HG02610 (cell line): ENCODE measurements around the gene RAPGEF5.
A peak's percentile ranks its signal among the peaks of the same experiment; 100 is the strongest.

Experiments
- ATAC-seq: cut with Tn5 transposase; IDR thresholded peaks from one replicate; pipeline ENCODE4 v1.9.1; 2021; ENCODE audit warnings: mild to moderate bottlenecking, moderate library complexity; ENCODE audit not compliant: unreplicated experiment

Gene RAPGEF5

GRCh38 chr7:22195397-22196172, 161.4 kb downstream of the RAPGEF5 start:
- ATAC-seq, result no peak

GRCh38 chr7:22194658-22195273, 162.2 kb downstream of the RAPGEF5 start:
- no peak for ATAC-seq

- ATAC-seq, result no peak
Measured at GRCh38 chr7:22193450-22193983, 163.4 kb downstream of the RAPGEF5 start.

- ATAC-seq, result no peak
Measured at GRCh38 chr7:22192801-22193200, 164.2 kb downstream of the RAPGEF5 start.

- no peak for ATAC-seq
Measured at GRCh38 chr7:22190736-22191135, 166.2 kb downstream of the RAPGEF5 start.

- ATAC-seq, result no peak
Measured at GRCh38 chr7:22189741-22190140, 167.2 kb downstream of the RAPGEF5 start.

GRCh38 chr7:22189230-22189629, 167.7 kb downstream of the RAPGEF5 start:
- ATAC-seq, result no peak

- no peak for ATAC-seq
Measured at GRCh38 chr7:22187691-22188348, 169.1 kb downstream of the RAPGEF5 start.

- ATAC-seq, result no peak
Measured at GRCh38 chr7:22185559-22185958, 171.4 kb downstream of the RAPGEF5 start.

- no peak for ATAC-seq
Measured at GRCh38 chr7:22184549-22185199, 172.3 kb downstream of the RAPGEF5 start.

GRCh38 chr7:22183522-22184280, 173.3 kb downstream of the RAPGEF5 start:
- no peak for ATAC-seq

- ATAC-seq, result no peak
Measured at GRCh38 chr7:22182149-22182548, 174.8 kb downstream of the RAPGEF5 start.

GRCh38 chr7:22181663-22182062, 175.3 kb downstream of the RAPGEF5 start:
- no peak for ATAC-seq

GRCh38 chr7:22179442-22179879, 177.5 kb downstream of the RAPGEF5 start:
- no peak for ATAC-seq

- ATAC-seq, result no peak
Measured at GRCh38 chr7:22178735-22179134, 178.2 kb downstream of the RAPGEF5 start.

- no peak for ATAC-seq
Measured at GRCh38 chr7:22176791-22177412, 180.1 kb downstream of the RAPGEF5 start.

- no peak for ATAC-seq
Measured at GRCh38 chr7:22174574-22174953, 182.4 kb downstream of the RAPGEF5 start.

- peak; percentile 94 for ATAC-seq
Measured at GRCh38 chr7:22173685-22174573, 183.0 kb downstream of the RAPGEF5 start.

GRCh38 chr7:22168129-22168634, 188.8 kb downstream of the RAPGEF5 start:
- no peak for ATAC-seq
